GM21367 (cell line): ENCODE data around the gene ACSF2.

Source experiments
- ATAC-seq: cut with Tn5 transposase; IDR thresholded peaks from one replicate; pipeline ENCODE4 v1.9.1; 2021; ENCODE audit not compliant: unreplicated experiment

ACSF2 gene

DNA sequence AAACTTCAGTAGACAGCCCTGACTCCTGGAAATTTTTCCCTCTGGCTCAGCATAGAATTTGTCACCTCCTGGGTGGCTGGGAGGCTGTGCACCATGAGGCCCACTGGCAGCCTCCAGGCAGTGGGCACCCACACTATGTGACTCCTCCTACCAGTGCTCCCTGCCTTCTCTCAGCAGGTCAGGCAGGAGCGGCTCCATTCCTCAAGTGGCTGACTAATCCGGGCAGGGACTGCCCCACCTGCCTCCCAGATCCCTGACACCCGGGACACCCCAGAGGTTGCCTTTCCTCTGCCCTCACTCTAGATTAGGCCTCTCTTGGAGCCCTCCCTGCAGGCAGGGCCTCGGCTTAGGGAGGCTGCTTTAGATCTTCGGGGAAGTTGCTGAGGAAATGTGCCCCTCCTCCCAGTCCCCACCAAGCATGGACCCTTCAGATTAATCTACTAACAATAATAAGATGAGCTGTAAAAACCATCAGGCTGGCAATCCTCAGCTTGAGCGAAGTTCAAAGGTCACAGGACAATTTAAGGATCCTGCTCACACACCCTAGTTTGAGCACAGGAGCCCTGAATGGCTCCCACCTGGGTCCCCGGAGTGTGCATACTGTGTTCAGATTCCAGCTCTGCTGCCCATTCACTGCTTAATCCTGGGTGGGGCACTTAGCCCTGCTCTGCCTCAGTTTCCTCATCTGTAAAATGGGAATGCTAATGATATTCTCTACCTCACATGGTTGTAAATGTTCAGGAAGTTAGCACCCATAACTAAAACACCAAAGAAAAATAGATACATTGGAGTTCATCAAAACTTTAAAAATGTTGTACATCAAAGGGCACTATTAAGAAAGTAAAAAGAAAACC is 72.2 kb downstream of the ACSF2 start:
- ATAC-seq, result no peak

DNA sequence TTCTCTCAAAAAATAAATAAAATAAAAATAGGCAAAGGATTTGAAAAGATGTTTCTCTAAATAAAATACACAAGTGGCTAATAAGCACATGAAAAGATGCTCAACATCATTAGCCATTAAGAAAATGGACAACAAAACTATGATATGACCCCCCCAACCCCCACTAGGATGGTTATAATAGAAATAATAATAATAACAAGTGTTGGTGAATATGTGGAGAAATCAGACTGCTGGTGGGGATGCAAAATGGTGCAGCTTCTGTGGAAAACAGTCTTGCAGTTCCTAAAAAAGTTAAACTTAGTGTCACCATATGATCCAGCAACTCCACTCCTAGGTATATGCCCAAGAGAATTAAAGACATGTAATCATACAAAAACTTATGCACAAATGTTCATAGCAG is 73.3 kb downstream of the ACSF2 start:
- ATAC-seq, result no peak

DNA sequence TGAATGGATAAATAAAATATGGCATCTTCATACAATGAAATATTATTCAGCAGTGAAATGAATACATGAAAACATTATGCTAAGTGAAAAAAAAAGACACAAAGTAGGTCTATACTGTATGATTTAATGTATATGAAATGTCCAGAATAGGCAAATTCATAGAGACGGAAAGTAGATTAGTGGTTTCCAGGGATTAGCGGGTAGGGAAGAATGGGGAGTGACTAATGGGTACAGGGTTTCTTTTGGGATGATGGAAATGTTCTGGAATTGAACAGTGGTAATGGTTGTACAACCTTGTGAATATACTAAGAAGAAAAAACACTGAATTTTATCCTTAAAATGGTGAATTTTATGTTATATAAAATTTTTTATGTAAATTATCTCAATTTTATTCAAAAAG is 73.7 kb downstream of the ACSF2 start:
- no peak for ATAC-seq

DNA sequence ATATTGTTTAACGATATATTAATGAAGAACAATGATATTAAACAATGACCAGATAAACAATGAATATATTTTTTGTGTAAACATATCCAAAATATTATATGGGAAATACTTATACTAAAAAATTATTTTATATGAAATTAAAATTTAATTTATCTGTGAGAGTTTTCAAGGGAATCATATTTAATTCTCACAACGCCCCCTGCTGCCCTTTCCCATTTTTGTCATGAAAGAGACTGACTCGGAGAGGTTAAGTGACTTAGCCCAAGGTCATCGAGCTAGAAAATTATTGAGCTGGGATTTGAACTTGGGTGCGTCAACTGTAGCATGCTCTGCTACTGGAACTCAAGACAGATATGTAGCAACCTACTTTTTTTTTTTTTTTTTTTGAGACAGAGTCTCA is 75.0 kb downstream of the ACSF2 start:
- no peak for ATAC-seq

DNA sequence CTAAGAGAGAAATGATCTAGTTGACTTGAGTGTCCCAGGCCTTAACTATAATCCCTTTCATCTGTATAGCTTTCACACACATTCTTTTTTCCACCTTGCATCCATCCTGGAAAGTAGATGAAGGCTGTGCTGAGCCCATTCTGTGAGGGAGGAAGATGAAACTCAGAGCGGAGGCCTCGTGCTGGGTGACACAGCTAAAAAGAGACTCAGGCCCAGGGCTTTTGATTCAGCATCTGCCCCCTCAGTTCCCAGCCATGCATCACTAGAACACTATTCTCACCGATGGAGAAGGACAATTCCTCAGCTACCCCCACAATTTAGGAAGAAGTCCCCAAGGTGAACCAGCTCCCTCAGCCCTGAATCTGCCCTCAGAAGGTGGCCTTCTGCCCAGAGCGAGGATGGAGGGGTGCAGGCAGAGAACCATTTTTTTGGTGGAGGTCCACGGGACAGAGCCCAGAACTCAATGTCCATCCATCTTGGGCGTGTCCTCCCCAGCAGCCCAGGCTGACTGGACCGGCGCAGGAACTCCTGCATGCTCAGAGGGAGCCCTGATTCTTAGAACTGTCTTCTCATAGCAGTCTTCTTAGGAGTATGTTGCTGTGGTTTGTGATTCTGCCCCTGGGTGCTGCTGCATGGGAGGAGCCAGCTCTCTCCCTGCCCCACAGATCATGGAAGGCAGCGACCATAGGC is 76.4 kb downstream of the ACSF2 start:
- no peak for ATAC-seq

DNA sequence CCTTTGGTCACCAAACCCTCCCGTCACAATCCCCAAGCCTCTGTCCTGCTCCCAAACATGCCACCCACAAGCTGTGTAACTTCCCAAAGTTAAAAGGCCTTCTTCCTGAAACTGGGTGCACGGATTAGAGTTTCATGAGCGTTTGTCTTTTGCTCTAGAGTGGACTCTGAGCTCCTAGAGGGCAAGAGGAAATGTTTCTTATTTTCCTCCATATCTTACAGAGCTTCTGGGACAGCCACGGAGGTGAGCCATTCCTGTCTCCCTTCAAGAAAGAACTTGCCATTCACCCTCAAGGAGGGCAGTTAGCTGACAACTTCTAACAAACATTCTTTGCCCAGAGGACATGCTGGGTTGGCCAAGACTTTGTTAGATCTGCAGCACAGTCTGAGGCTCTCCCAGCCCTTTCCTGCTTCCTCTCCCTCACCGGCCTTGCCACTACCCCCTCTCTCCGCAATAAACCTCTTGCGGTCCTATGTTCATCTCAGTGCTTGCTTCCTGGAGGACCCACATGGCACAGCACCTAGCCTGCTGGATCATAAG is 79.6 kb downstream of the ACSF2 start:
- no peak for ATAC-seq

DNA sequence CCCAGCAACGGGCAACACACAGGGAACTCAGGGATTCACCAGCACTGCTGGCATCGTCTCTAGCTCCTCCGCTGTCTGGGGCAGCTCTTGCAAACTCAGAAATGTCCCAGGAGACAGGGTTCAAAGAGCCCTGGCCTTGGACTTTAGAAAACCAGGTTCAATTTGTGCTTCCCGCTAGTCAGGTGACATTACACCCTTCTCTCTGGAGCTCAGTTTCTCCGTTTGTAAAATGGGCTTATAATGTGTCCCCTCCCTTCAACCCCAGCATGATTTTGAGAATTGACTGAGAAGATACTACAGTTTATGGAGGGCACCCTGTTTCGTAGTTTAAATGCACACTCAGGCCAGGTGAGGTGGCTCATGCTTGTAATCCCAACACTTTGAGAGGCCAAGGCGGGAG is 80.3 kb downstream of the ACSF2 start:
- ATAC-seq, result no peak

DNA sequence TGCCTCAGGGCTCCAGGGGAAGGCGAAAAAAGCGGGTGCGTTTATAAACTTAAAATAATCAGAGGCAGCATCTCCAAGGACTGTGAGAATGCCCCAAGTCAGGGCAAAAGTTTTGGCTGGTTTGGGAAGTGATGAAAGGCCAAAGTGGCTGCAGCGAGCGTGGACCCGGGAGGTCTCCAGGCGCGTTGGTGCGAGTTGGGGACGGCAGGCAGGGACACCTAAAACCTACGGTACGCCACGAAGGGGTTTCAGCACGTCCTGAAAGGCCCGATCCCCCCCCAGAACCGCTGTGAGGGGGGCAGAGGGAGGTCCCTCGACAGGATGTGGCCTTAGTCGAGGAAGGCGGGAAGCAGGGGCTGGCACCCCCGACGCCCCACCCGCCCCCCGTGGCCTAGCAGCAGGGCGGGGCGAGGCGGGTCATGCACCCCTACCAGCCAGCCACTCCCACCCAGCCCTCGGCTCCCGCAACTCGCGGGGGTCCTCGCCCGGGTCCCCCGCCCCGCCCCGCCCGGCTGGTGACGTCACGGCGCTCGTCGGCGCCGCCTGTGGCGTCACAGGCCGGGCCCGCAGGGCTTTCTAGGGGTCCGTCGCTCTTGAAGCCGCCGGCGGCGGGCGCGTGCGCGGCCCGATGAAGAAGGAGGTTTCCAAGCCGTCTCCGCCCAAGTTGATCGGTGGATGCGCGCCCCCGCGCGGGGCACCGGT is 82.0 kb downstream of the ACSF2 start, which contains the start of gene MYCBPAP:
Gene MYCBPAP, plus strand, starts transcription at position 569 of the 702 bp plus-strand sequence. CDS start 236 bp downstream, outside the sequence.
- peak; percentile 40 for ATAC-seq

DNA sequence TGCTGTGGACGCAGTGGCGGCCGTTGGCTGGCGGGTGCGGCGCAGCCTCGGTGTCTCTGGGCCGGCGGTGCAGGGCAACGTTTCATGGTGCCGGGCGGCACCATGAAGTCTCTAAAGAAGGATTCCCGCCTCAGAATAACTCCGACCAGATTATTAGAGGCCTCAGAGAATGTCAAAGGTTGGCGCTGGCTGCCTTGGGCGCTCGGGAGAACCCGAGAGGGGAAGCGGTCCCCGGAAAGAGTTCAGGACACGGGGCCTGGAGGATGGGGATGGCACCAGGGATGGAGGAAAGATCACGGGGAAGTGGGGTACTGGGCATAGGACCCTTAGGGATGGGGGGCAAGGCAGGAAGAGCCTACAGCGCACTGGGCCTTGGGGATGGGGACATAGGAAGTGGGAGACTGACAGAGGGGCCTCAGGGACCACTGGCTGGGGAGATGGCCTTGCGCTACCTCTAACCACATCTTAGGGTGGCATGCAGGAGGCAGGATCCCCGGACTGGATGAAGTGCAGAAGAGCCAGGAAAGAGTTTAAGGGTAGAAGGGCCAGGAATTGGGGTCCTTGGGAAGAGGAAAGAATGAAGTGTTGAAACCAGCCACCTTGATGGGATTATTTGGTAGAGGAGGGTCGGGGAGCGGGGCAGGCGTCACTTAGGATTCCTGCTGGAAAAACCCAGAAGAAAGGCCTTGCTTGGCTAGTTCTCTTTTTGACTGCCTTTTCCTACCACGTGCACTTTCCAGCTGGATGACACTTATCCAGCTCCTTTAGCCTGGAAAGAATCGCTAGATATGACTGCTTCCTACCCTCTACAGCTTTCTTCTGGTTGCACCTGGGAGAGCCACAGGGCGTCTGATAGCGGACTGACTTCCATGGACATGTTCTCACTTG is 82.8 kb downstream of the ACSF2 start:
- ATAC-seq, result no peak

DNA sequence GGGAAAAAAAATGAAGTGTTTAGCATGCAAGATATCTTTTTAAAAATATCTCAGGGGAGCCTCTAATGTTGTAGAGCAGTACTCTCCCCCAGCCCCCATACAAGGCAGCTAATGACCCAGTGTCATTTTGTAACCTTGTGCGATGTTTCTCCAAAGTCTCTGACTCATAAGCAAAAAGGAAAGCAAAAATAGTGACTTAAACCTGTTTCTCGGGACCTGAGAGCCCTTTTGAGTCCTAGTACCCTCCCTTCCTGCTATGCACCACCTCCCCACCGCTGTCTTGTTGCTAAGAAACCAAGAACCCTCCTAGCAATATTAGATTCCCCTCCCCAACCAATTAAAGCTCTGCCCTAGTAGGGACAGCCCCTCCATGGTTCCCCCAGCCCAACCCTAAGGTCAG is 85.0 kb downstream of the ACSF2 start:
- no peak for ATAC-seq

DNA sequence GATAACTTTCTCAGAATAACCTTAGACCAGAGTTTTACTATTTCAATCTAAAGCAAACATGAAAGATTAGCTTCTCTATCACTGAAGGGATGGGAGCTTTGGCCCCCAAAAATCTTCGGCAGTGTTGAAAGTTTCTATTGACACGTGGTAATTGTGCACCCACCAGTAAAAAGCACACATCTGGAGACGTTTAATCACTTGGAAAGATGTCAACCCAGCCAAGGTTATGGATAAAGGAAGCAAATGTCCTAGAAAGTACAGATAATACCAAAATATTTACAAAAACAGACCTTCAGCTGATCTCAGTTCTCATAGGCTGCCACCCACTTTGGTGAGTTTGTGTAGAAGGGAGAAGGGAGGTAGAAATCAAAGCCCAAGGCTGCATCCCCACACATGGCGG is 87.5 kb downstream of the ACSF2 start:
- no peak for ATAC-seq

DNA sequence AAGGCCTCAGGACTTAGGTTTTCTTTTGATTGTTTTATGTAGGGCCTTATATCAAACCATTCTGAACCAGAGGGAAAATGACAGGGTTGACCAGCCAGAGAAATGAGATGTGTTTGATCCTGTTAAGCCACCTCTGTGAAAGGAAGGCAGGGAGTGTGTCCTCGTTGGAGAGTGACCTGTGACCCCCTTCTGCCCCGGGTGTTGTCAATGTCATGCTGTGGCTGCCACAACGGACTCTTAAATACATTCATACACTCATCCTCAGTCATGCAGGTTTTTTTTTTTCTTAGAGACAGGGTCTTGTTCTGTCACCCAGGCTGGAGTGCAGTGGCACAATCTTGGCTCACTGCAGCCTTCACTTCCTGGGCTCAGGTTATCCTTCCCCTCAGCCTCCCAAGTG is 88.4 kb downstream of the ACSF2 start:
- no peak for ATAC-seq

DNA sequence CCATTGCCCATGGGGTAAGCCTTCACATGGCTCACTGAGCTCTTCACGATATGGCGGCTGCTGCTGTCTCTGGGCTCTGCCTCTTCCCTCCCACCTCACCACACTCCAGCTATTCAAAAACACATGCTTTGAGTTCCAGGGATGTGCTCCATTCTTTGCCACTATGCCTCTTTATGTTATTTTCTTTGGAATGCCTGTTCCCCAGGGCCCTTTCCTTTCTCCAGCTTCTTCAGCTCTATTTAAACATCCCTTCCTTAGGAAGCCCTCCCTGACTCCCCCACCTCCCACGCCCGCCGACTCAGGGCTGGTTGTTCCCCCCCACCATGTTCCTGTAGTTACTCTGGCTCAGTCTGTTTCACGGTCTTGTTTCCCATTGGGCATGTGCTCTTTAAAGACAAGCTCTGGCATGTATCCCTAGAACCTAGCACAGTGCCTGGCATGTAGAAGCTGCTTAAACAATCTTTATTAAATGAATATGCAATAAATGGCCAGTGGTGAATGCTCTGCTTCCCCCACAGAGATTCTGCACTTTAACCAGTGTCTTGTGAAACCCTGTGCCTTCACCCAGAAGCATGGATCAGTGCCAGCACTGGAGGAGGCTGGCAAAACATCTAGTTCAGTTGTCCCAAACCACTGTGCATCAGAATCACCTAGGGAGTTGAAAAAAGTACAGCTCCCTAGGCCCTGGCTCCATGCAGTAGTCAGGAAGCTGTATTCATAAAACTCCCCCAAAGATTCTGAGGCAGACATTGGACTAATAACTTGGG is 89.1 kb downstream of the ACSF2 start:
- no peak for ATAC-seq

DNA sequence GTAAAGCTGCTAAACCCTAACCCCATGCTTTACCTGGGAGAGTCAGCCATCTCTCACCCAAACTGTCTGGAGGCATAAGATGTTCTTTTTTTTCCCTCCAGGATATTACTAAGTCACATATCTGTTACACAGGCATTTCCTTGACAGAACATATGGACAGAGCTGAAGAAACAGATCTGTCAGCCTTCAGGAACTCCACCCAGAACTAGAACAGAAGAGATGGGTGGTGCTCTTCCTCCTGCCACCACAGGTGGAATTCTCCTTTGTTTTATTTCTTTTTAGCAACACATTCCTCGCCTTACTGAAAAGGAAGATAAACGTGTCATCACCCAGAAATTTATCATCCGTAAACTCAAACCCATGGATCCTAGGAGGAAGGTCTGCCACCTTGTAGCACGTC is 91.0 kb downstream of the ACSF2 start:
- ATAC-seq, result no peak

DNA sequence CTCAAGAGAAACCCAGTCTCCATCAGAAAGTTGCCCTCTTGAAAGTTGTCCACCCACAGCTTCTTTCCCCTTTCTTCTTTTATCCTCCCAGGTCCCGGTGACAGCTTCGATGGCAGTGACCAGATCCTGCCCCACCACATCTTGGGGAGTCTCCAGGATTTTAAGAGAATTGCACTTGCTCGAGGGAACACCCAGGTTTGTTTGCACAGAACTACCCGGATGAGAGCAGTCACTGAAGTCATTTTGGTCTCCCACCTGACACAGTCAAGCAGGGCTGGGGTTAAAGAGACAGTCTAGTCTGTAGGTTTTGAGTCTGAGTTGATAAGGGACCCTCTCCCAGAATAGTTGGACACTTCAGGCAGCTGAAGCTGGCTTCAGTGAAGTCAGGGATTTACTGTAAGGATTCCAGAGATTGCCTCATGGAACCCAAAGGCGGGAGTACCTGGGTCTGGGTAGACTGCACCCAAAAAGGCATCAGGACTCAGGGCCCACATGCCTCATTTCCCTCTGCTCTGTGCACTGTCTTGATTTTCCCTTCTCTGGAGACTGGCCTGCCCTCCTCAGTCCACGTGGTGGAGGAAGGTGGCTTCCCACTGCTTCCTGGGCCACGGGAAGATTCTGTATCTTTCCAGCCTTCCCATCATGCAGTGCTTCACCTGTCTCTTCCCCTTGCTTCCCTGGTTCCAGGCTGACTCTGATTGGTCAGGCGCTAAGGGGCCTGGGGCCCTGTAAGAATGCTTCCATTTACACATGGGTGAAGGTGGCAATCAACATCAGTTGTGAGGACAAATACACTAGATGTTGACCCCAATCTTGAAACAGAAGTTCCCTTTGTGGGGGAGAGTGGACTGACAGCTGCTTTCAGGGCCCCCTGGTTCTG is 91.7 kb downstream of the ACSF2 start:
- no peak for ATAC-seq

DNA sequence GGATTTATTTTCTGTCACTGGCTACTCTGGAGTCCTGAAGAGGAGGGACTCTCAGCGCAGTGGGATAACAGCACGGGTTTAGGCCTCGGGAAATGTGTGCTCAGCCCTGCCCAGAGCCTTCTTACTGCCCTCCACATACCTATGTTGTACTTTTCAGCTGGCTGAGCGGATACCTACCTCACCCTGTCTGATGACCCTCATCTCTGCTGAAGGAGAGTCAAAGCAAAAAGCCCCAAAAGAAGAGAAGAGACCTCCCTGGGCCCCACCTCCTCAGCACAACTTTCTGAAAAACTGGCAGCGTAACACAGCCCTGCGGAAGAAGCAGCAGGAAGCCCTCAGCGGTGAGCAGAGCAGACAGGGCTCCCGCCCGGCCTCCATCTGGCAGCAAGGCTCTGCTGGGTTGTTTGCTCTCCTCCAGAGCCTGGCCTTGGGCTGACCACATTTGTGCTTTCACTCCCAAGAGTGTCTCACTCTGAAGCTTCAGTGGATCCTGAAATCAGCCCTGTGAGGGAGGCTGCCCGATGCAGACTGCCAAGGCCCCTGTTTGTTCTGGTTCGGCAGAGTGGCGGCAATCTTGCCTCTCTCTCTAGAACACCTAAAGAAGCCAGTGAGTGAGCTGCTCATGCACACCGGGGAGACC is 92.5 kb downstream of the ACSF2 start:
- ATAC-seq, result no peak

DNA sequence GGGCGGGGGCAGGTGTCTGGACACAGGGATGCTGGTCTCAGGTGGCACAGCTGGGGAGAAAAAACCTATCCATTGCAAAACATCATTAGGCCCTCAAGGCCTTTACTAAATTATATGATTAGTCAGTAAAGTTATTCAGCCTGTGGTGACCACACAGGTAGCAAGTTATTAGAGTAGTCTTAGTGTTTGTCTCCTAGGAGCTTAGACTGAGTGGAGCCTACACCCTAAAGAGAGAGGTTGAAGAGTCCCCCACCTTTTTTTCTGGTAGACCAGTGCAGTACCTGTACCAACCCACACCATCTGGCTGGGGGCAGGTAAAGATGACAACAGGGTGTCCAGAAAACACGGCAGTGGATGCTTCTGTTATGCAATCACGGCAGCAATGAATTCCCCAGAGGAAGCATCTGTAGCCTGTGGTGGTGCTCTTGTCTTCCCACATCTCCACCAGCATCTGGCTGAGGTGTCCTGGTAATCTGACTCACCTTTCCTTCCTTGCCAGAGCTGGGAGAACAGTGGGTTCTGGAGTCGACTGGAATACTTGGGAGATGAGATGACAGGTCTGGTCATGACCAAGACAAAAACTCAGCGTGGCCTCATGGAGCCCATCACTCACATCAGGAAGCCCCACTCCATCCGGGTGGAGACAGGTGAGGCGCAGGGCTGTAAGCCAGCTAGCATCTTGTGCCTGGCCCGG is 93.3 kb downstream of the ACSF2 start:
- no peak for ATAC-seq

DNA sequence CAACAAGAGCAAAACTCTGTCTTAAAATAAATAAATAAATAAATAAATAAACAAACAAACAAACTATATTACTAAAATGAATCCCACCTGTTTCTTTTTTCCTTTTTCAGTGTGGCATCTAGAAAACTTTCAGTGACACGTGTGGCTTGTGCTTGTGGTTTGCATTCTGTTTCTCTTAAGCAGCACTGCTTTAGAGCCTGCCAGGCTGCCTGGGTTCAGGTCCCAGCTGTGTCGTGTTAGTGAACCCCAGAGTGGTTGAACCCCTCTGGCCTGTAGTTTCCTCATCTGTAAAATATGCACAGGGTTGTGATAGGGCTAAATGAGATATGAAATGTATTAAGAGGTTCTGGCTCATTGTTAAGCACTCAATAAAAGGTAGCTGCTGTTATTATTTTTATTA is 94.5 kb downstream of the ACSF2 start:
- ATAC-seq, result no peak
